Left cardiac atrium (tissue), 4 donors: ENCODE data around the gene LRRC75A. TPM values are rescaled to one million over a fixed set of nuclear protein-coding genes. Genes with fewer than 3 reads are reported as not detected.
"Not testable (repeated sequence)": the region's sequence is repeated elsewhere in the genome, so short reads cannot be mapped to it uniquely, and the experiment has no call there.

Experiments
- ATAC-seq, 2 donors: fragments of 200-7000 bp; cut with Tn5 transposase; one replicate each; pipeline ENCODE4 v1.9.1; 2020; ENCODE audit warnings: mild to moderate bottlenecking in 2 of 2, moderate library complexity in 2 of 2
- DNase-seq: peaks from one replicate; pipeline ENCODE4 v3.0.0-alpha.2; 2020
- intact Hi-C, 2 donors: fragments of 100-400 bp; cut with DNase I; formaldehyde crosslinking; loops; one replicate each; pipeline versions ENCODE4 v1.14.1 to v1.15.1; 2022 to 2023
- total RNA-seq, 2 donors: library from RNA; stranded (reverse); fragmentation: NEBNext Ultra II Directional; extraction: Animal tissue kit (Norgen Biotek cat#: 25700); gene quantifications; one replicate each; pipeline ENCODE4 v1.2.1, GENCODE V29; 2021
- donor health status: DM: no; HTN: yes; CAD: no.
- donor health status: DM: no; HTN: yes; CAD: no; lungs with severe emphysema.
- donor health status: DM: yes; HTN: yes; CAD: no.
- donor health status: Dilated cardiomyopathy.

LRRC75A gene
- total RNA-seq, 2 donors from 2014 or later: 0.60 to 0.91 TPM

DNA sequence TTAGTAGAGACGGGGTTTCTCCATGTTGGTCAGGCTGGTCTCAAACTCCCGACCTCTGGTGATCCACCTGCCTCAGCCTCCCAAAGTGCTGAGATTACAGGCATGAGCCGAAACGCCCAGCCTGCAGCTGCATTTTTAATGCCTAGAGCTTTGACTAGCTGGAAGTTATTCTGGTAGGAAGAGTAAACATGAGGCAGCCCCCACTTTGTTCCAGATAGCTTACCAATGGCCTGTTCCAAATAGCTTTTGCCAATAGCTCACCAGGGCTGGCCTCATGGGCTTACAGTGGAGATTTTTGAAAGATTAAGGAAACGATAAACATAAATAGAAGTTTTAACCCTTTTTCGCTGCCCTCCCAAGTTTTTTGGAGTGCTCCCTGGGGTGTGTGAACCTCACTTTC is 66.8 kb downstream of the LRRC75A start:
- no peak for DNase-seq
- intact Hi-C loops: no loop called here
- no peak for ATAC-seq

DNA sequence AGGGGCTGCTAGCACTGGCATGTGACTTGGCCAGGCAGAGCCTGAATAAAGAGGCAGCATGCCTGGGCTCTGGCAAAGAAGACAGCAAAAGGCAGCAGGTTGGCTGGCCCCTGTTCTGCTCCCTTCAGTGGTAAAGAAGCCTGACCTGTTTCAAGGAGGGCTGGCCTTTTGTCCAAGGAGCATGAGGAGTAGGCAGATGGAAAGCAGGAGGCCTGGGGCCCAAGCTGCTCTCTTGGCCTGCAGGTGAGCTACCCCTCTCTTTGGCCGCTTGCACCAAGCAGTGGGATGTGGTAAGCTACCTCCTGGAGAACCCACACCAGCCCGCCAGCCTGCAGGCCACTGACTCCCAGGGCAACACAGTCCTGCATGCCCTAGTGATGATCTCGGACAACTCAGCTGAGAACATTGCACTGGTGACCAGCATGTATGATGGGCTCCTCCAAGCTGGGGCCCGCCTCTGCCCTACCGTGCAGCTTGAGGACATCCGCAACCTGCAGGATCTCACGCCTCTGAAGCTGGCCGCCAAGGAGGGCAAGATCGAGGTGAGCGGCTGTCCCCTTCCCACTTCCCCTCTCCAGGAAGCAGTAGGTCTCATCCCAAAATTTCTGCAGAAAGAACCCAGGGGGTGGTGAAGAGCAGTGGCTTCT is 68.6 kb downstream of the LRRC75A start:
- intact Hi-C loops: no loop called here
- ATAC-seq: no peak
- DNase-seq: no peak

GRCh38 chr17:16422416-16422815 is 69.6 kb downstream of the LRRC75A start:
- ATAC-seq (no peak), DNase-seq (no peak)
- intact Hi-C loops: no loop called here

DNA sequence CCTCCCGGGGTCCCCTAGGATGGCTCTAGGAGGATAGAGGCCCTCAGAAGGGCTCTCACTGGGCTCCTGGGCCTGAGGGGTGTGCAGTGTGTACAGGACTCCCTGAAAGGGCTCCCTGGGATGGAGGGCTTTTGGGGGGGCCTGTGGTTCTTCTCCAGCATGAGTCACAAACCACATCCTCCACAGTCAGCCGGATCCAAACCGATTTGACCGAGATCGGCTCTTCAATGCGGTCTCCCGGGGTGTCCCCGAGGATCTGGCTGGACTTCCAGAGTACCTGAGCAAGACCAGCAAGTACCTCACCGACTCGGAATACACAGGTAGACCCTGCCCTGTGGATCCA is 72.1 kb downstream of the LRRC75A start:
- no peak for ATAC-seq
- no peak for DNase-seq
- intact Hi-C loops: loop anchor here in 1 of 2 donors (10.0 kb wide), 1 partner anchor 55 kb away; no protein-coding TSS in a partner anchor

- DNase-seq (no peak), ATAC-seq (peak in 1 of 2 donors; percentile 39)
- intact Hi-C loops: loop anchor here in 1 of 2 donors (10.0 kb wide), 1 partner anchor 54 kb away; no protein-coding TSS in a partner anchor
Measured at GRCh38 chr17:16419074-16419928, 72.7 kb downstream of the LRRC75A start.

DNA sequence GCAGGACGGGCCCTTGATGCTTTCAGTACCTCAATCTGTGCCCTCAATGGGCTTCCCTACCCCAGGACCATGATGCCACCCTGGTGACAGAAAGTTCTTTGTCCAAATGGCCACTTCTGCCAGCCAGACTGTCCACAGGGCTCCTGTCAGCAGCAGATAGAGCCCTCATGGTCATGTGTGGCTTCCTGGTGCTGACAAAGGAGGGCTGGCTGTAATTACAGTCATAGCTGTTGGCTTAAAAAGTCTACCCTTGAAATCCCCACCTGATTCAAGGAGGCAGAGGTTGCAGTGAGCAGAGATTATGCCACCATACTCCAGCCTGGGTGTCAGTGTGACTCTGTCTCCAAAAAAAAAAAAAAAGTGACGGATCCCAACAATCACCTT is 73.3 kb downstream of the LRRC75A start:
- intact Hi-C loops: loop anchor here in 1 of 2 donors (10.0 kb wide), 1 partner anchor 54 kb away; no protein-coding TSS in a partner anchor

DNA sequence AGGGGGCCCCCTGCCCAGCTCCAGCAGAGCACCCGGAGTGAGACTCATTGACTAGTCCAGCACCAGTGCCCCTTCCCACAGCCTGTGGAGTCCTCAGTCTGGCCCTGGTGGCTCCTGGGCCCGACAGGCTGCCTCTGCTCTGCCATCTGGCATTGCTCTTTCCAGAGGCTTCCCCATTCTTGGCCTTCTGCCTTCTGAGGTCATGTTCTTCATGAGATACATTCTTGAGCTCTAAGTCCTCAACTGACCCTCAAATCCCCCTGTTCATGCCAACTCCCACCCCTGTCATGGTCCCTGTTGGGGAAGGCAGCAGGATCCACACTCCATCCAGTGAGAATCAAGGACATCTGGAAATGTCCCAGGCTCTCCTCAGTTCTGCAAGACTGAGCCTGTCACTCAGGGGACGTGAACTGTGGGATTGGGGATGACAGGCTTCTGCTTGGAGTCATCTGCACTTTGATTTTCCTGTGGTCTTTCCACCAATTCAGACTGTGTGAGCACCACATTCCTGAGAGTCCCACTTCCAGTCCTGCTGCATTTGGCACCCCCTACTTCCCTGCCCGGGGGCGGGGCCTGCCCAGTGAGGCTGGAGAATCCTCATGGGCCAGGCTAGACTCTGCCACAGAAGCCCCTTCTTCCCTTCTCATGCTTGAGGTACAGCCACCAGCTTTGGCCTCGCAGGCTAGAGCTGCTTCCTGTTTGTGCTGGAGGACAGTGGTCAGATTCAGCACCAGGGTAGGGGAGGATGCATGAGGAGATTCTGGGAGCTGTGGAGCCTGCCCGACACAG is 73.9 kb downstream of the LRRC75A start:
- intact Hi-C loops: loop anchor here in 1 of 2 donors (10.0 kb wide), 1 partner anchor 53 kb away; no protein-coding TSS in a partner anchor
- DNase-seq: no peak
- ATAC-seq: no peak

More for the DNA sequence above, 73.3 kb downstream of the LRRC75A start:
- no peak for ATAC-seq
- DNase-seq: no peak

GRCh38 chr17:16417399-16417798 is 74.6 kb downstream of the LRRC75A start:
- DNase-seq: no peak
- intact Hi-C loops: loop anchor here in 1 of 2 donors (10.0 kb wide), 1 partner anchor 53 kb away; no protein-coding TSS in a partner anchor
- no peak for ATAC-seq

- intact Hi-C loops: loop anchor here in 1 of 2 donors (10.0 kb wide), 1 partner anchor 50 kb away; no protein-coding TSS in a partner anchor
- peak; percentile 37 to 49 for ATAC-seq
- peak; percentile 66 for DNase-seq
Measured at GRCh38 chr17:16415031-16415924, 76.7 kb downstream of the LRRC75A start, which contains the start of gene TRPV2. TSS of gene TRPV2 (plus strand) at chr17:16415571. CDS start at chr17:16417669, 2,098 bp downstream.

DNA sequence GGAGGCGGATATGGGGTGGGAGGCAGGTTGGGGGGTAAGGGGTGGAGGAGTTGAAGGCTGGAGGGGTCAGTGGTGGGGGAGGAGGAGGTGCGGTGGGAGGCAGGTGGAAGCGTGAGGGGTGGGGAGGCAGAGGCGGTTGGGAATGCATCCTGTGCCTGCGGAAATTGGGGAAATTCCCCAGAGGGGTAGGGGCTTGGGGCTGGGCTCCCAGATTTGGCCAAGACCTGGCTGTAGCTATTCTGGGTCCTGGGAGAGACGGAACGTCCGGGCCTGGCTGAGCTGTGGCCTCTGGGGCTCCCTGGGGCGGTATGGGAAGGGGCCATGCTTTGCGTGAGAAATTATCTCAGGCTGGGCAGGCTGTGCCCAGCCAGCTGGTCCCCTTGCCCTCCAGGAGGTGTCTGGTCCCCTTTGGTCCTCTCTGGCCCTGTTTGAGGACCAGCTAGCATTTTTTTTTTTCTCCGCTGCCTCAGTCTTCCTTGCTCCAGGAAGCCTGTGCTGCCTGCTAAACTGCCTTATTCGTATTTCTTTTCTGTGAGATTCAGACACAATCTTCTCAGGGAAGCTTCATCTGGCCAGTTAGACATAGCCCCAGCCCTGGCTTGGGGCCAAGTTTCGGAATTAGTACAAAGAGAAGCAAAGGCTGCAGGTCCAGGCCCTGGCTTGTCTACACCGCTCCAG is 83.9 kb downstream of the LRRC75A start:
- peak; percentile 80 for DNase-seq
- ATAC-seq: peak; percentile 44 to 55
- intact Hi-C loops: no loop called here

DNA sequence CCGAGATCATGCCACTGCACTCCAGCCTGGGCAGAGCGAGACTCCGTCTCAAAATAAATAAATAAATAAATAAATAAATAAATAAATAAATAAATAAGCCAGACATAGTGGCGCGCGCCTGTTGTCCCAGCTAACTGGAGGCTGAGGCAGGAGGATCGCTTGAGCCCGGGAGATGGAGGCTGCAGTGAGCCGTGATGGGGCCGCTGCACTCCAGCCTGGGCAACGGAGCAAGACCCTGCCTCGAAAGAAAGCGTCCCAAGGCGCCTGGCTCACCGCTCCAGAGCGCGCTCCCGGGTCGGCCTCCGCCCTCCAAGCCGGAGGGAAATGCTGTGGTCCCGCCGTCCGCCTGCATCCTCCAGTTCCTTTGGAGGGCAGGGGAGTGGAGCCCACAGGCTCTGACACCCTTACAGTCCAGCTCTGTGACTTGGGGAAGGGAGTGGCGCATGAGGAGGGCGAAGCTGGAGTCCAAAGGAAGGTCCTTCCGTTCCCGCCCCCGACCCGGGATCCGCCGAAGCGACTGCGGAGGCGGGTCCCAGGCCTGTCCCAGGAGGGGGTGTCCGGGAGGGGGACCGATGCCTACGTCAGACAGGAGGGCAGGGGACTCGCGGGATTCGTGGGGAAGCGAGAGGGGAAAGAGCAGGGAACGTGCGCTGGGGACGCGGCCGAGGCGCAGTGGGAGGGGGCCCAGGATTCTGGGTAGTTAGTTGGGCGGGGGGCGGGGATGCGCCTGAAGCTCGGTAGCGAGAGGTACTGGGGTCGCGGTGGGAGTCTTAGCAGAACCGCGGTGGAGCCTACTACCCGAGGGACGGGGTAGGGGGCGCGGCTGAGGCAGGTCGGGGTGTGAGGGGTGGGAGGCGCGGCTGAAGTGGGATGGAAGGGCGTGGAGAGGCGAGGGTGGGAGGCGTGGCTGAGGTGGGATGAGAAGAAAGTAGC is 85.0 kb downstream of the LRRC75A start:
- DNase-seq (peak; percentile 74), ATAC-seq (peak; percentile 77 to 80)
- intact Hi-C loops: no loop called here

DNA sequence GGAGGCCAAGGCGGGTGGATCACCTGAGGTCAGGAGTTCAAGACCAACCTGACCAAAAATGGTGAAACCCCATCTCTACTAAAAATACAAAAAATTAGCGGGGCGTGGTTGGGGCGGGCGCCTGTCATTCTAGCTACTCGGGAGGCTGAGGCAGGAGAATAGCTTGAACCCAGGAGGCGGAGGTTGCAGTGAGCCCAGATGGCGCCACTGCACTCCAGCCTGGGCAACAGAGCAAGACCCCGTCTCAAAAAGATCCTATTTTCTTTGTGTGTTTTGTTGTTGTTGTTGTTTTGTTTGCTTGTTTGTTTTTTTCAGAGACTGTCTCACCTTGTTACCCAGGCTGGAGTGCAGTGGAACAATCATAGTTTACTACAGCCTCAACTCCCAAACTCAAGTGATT is 88.1 kb downstream of the LRRC75A start:
- DNase-seq, intact Hi-C loops: not testable (repeated sequence)

DNA sequence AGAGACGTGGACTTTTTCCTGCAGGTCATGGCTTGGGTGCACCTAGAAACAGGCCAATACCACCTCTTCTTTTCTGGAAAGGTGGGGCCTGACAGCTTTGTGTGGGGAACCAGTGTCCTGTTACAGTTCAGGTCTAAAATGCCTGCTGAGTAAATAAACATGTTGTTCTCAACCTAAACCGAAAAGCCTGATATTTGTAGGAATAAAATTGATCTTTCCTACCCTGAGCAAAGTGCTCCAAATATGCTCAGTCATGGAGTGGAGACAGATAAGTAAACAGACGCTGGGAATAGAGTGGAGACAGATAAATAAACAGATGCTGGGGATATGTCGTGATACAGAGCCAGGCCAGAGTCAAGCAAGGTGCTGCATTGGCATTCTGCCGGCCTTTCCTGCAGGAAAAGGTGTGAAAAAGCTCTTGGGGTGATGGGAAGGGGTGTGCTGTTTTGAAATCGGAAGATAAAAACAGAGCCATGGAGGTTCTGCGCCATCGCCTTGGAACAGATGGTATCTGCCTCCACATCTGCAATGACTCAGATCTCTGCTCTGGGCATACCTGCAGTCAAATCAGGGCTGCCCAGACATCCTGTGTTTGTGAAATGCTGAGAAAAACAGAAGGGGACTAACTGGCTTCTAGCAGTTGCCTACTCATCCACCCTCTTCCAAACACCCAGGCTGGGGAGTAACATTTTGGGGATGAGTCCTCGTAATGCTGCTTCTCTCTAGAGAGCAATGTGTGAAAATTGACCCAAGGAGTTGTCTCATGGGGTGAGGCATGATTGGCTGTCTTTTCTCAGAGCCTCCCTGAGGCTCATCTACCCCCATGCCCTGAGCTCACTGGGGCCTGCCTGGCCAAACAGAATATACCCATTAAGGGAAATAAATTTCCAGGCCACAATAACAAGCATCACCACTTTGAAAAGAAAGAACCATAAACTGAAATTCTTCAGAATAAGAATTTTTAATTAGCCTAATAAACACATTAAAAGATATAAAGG is 93.4 kb downstream of the LRRC75A start:
- ATAC-seq (no peak), DNase-seq (no peak)
- intact Hi-C loops: no loop called here

More for the DNA sequence above, 88.1 kb downstream of the LRRC75A start:
- not testable (repeated sequence) for ATAC-seq

GRCh38 chr17:16396693-16397092 is 95.3 kb downstream of the LRRC75A start:
- intact Hi-C loops, DNase-seq: not testable (repeated sequence)
- peak; percentile 60 to 82 for ATAC-seq

- intact Hi-C loops, DNase-seq: not testable (repeated sequence)
- ATAC-seq: peak; percentile 83 to 86
Measured at GRCh38 chr17:16395887-16396286, 96.1 kb downstream of the LRRC75A start.
